Measurements from ENCODE around the gene MIX23.

The MIX23 gene

DNA sequence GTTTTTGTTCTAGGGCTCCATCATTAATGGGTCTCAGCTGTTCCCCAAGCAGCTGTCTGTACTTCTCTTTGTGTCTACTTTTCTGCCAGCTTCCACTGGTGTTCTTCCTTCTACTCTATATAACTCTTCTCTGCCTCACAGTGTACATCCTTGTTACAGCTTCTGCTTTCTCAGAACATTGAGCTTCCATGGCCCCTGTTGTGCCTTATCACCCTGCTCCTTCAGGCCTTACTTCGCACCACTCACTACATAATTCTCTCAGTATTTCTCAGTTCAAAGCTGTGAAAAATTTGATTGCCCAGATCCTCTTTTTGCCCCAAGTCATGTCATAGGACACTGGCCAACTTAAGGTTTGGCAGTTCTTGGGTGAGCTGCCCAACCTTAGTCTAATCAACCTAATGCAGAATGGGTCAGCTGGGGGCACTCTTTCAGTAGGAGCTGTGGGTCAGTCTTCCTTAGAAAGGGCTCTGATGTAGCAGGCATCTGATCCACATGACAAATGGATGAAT lies 29.1 kb downstream of the MIX23 start:
- Histone ChIP-seq H3K27me3 (ENCODE audit: control insufficient read depth in 2 of 2, insufficient read depth in 2 of 2, low read length in 2 of 2) (no peaks in the 10 kb centered on the region), H3K9ac (ENCODE audit: low read depth in 1 of 2, low read length in 2 of 2) (no peak overlapping the region), H3K9me3 (ENCODE audit: control insufficient read depth in 2 of 2, low read length in 2 of 2) (no peaks in the 10 kb centered on the region), H3K4me1 (ENCODE audit: control insufficient read depth in 2 of 2, insufficient read depth in 2 of 2, low read length in 2 of 2) (peaks cover 0 to 4% of the 10 kb centered on the region in 2 donors), H3K27ac (ENCODE audit: low read depth in 2 of 2, low read length in 2 of 2) (no peak overlapping the region), H3K36me3 (ENCODE audit: control insufficient read depth in 2 of 2, insufficient read depth in 2 of 2, low read length in 2 of 2) (peaks cover 0 to 2% of the 10 kb centered on the region in 2 donors), H3K4me3 (ENCODE audit: low read length in 2 of 2) (no peak overlapping the region)

- no peak overlapping the region for H3K4me3 ChIP-seq (ENCODE audit: low read length in 2 of 2)
- no peak overlapping the region for H3K9ac ChIP-seq (ENCODE audit: low read depth in 1 of 2, low read length in 2 of 2)
- H3K27me3 ChIP-seq (ENCODE audit: control insufficient read depth in 2 of 2, insufficient read depth in 2 of 2, low read length in 2 of 2), result no peaks in the 10 kb centered on the region
- H3K9me3 ChIP-seq (ENCODE audit: control insufficient read depth in 2 of 2, low read length in 2 of 2), result no peaks in the 10 kb centered on the region
- H3K4me1 ChIP-seq (ENCODE audit: control insufficient read depth in 2 of 2, insufficient read depth in 2 of 2, low read length in 2 of 2), result peaks cover 0 to 4% of the 10 kb centered on the region in 2 donors
- H3K27ac ChIP-seq (ENCODE audit: low read depth in 2 of 2, low read length in 2 of 2), result no peak overlapping the region
- H3K36me3 ChIP-seq (ENCODE audit: control insufficient read depth in 2 of 2, insufficient read depth in 2 of 2, low read length in 2 of 2), result no peaks in the 10 kb centered on the region
Measured at GRCh38 chr3:122353215-122353614, 29.8 kb downstream of the MIX23 start.

GRCh38 chr3:122351612-122352011 lies 31.4 kb downstream of the MIX23 start:
- peak overlapping the region in 1 of 2 donors; percentile 39 for H3K27ac ChIP-seq (ENCODE audit: low read depth in 2 of 2, low read length in 2 of 2)
- no peaks in the 10 kb centered on the region for H3K36me3 ChIP-seq (ENCODE audit: control insufficient read depth in 2 of 2, insufficient read depth in 2 of 2, low read length in 2 of 2)
- no peaks in the 10 kb centered on the region for H3K27me3 ChIP-seq (ENCODE audit: control insufficient read depth in 2 of 2, insufficient read depth in 2 of 2, low read length in 2 of 2)
- no peak overlapping the region for H3K9ac ChIP-seq (ENCODE audit: low read depth in 1 of 2, low read length in 2 of 2)
- H3K4me1 ChIP-seq (ENCODE audit: control insufficient read depth in 2 of 2, insufficient read depth in 2 of 2, low read length in 2 of 2), result peaks cover 0 to 4% of the 10 kb centered on the region in 2 donors
- H3K4me3 ChIP-seq (ENCODE audit: low read length in 2 of 2), result no peak overlapping the region
- H3K9me3 ChIP-seq (ENCODE audit: control insufficient read depth in 2 of 2, low read length in 2 of 2), result no peaks in the 10 kb centered on the region

DNA sequence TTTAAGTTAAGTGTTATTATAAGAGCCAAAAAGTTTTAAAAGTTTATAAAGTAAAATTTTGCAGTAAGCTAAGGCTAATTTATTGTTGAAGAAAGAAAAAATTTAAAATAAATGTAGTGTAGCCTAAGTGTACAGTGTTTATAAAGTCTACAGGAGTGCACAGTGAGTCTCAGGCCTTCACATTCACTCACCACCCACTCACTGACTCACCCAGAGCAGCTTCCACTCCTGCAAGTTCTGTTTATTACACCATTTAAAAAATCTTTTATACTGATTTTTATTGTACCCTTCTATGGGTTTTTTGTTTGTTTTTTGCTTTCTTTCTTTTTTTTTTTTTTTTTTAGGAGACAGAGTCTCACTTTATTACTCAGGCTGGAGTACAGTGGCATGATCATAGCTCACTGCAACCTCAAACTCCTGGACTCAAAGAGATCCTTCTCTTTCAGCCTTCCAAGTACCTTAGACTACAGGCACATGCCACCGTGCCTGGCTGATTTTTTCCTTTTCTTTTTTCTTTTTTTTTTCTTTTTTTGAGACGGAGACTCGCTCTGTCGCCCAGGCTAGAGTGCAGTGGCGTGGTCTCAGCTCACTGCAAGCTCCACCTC lies 32.1 kb downstream of the MIX23 start:
- H3K9me3 ChIP-seq (ENCODE audit: control insufficient read depth in 2 of 2, low read length in 2 of 2), result no peaks in the 10 kb centered on the region
- no peak overlapping the region for H3K4me3 ChIP-seq (ENCODE audit: low read length in 2 of 2)
- peak overlapping the region; percentile 67 to 74 for H3K27ac ChIP-seq (ENCODE audit: low read depth in 2 of 2, low read length in 2 of 2)
- H3K9ac ChIP-seq (ENCODE audit: low read depth in 1 of 2, low read length in 2 of 2), result no peak overlapping the region
- peaks cover 0 to 4% of the 10 kb centered on the region in 2 donors for H3K4me1 ChIP-seq (ENCODE audit: control insufficient read depth in 2 of 2, insufficient read depth in 2 of 2, low read length in 2 of 2)
- no peaks in the 10 kb centered on the region for H3K27me3 ChIP-seq (ENCODE audit: control insufficient read depth in 2 of 2, insufficient read depth in 2 of 2, low read length in 2 of 2)
- H3K36me3 ChIP-seq (ENCODE audit: control insufficient read depth in 2 of 2, insufficient read depth in 2 of 2, low read length in 2 of 2), result no peaks in the 10 kb centered on the region

GRCh38 chr3:122349171-122349570 lies 33.9 kb downstream of the MIX23 start:
- H3K27ac ChIP-seq (ENCODE audit: low read depth in 2 of 2, low read length in 2 of 2), result no peak overlapping the region
- H3K27me3 ChIP-seq (ENCODE audit: control insufficient read depth in 2 of 2, insufficient read depth in 2 of 2, low read length in 2 of 2), result no peaks in the 10 kb centered on the region
- no peak overlapping the region for H3K4me3 ChIP-seq (ENCODE audit: low read length in 2 of 2)
- H3K9me3 ChIP-seq (ENCODE audit: control insufficient read depth in 2 of 2, low read length in 2 of 2), result no peaks in the 10 kb centered on the region
- peaks cover 0 to 4% of the 10 kb centered on the region in 2 donors for H3K4me1 ChIP-seq (ENCODE audit: control insufficient read depth in 2 of 2, insufficient read depth in 2 of 2, low read length in 2 of 2)
- H3K9ac ChIP-seq (ENCODE audit: low read depth in 1 of 2, low read length in 2 of 2), result no peak overlapping the region
- no peaks in the 10 kb centered on the region for H3K36me3 ChIP-seq (ENCODE audit: control insufficient read depth in 2 of 2, insufficient read depth in 2 of 2, low read length in 2 of 2)

DNA sequence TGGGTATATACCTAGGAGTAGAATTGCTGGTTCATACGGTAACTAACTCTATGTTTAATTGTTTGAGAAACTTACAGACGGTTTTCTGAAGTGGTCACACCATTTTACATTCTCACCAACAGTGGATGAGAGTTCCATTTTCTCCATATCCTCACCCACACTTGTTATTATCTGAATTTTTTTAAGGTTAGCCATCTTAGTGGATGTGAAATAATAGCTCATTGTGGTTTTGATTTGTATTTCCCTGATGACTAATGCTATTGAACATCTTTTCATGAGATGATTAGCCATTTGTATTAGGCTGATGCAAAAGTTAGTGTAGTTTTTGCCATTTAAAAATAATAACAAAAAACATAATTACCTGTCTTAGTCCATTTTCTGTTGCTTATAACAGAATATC lies 39.4 kb downstream of the MIX23 start:
- H3K4me3 ChIP-seq (ENCODE audit: low read length in 2 of 2), result no peak overlapping the region
- H3K9me3 ChIP-seq (ENCODE audit: control insufficient read depth in 2 of 2, low read length in 2 of 2), result no peaks in the 10 kb centered on the region
- no peaks in the 10 kb centered on the region for H3K4me1 ChIP-seq (ENCODE audit: control insufficient read depth in 2 of 2, insufficient read depth in 2 of 2, low read length in 2 of 2)
- no peaks in the 10 kb centered on the region for H3K27me3 ChIP-seq (ENCODE audit: control insufficient read depth in 2 of 2, insufficient read depth in 2 of 2, low read length in 2 of 2)
- H3K36me3 ChIP-seq (ENCODE audit: control insufficient read depth in 2 of 2, insufficient read depth in 2 of 2, low read length in 2 of 2), result no peaks in the 10 kb centered on the region
- no peak overlapping the region for H3K27ac ChIP-seq (ENCODE audit: low read depth in 2 of 2, low read length in 2 of 2)
- H3K9ac ChIP-seq (ENCODE audit: low read depth in 1 of 2, low read length in 2 of 2), result no peak overlapping the region

DNA sequence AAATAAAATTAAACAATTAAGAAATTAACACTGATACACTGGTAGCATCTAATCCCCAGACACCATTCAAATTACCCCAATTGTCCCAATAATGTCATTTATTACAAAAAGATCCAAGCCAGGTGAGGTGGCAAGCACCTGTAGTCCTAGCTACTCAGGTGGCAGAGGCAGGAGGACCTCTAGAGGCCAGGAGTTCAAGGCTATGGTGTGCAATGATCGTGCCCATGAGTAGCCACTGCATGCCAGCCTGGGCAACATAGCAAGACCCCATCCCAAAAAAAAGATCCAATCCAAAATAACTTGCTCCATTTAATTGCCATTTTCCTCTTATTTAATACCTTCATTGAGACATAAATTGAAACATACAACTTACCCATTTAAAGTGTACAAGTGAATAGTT lies 40.2 kb downstream of the MIX23 start:
- no peak overlapping the region for H3K4me3 ChIP-seq (ENCODE audit: low read length in 2 of 2)
- no peak overlapping the region for H3K9ac ChIP-seq (ENCODE audit: low read depth in 1 of 2, low read length in 2 of 2)
- H3K36me3 ChIP-seq (ENCODE audit: control insufficient read depth in 2 of 2, insufficient read depth in 2 of 2, low read length in 2 of 2), result no peaks in the 10 kb centered on the region
- no peaks in the 10 kb centered on the region for H3K9me3 ChIP-seq (ENCODE audit: control insufficient read depth in 2 of 2, low read length in 2 of 2)
- no peak overlapping the region for H3K27ac ChIP-seq (ENCODE audit: low read depth in 2 of 2, low read length in 2 of 2)
- no peaks in the 10 kb centered on the region for H3K27me3 ChIP-seq (ENCODE audit: control insufficient read depth in 2 of 2, insufficient read depth in 2 of 2, low read length in 2 of 2)
- no peaks in the 10 kb centered on the region for H3K4me1 ChIP-seq (ENCODE audit: control insufficient read depth in 2 of 2, insufficient read depth in 2 of 2, low read length in 2 of 2)

- H3K36me3 ChIP-seq (ENCODE audit: control insufficient read depth in 2 of 2, insufficient read depth in 2 of 2, low read length in 2 of 2), result no peaks in the 10 kb centered on the region
- H3K9me3 ChIP-seq (ENCODE audit: control insufficient read depth in 2 of 2, low read length in 2 of 2), result no peaks in the 10 kb centered on the region
- H3K27ac ChIP-seq (ENCODE audit: low read depth in 2 of 2, low read length in 2 of 2), result no peak overlapping the region
- H3K27me3 ChIP-seq (ENCODE audit: control insufficient read depth in 2 of 2, insufficient read depth in 2 of 2, low read length in 2 of 2), result no peaks in the 10 kb centered on the region
- H3K9ac ChIP-seq (ENCODE audit: low read depth in 1 of 2, low read length in 2 of 2), result no peak overlapping the region
- no peak overlapping the region for H3K4me3 ChIP-seq (ENCODE audit: low read length in 2 of 2)
- no peaks in the 10 kb centered on the region for H3K4me1 ChIP-seq (ENCODE audit: control insufficient read depth in 2 of 2, insufficient read depth in 2 of 2, low read length in 2 of 2)
Measured at GRCh38 chr3:122332551-122332950, 50.5 kb downstream of the MIX23 start.

DNA sequence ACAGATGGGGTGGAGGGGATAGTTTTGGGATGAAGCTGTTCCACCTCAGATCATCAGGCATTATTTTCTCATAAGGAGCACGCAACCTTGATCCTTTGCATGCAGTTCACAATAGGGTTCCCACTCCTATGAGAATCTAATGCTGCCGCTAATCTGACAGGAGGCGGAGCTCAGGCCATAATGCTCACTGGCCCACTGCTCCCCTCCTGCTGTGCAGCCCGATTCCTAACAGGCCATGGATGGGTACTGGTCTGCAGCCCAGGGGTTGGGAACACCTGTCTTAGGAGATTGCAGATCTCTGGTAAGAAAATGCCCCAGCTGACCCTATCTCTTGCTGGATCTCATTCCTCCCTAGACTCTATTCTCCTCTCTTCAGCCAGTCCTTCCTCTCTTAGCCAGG lies 51.1 kb downstream of the MIX23 start:
- Histone ChIP-seq H3K4me1 (ENCODE audit: control insufficient read depth in 2 of 2, insufficient read depth in 2 of 2, low read length in 2 of 2) (no peaks in the 10 kb centered on the region), H3K9me3 (ENCODE audit: control insufficient read depth in 2 of 2, low read length in 2 of 2) (no peaks in the 10 kb centered on the region), H3K9ac (ENCODE audit: low read depth in 1 of 2, low read length in 2 of 2) (no peak overlapping the region), H3K27ac (ENCODE audit: low read depth in 2 of 2, low read length in 2 of 2) (no peak overlapping the region), H3K36me3 (ENCODE audit: control insufficient read depth in 2 of 2, insufficient read depth in 2 of 2, low read length in 2 of 2) (no peaks in the 10 kb centered on the region), H3K27me3 (ENCODE audit: control insufficient read depth in 2 of 2, insufficient read depth in 2 of 2, low read length in 2 of 2) (no peaks in the 10 kb centered on the region), H3K4me3 (ENCODE audit: low read length in 2 of 2) (no peak overlapping the region)

- no peak overlapping the region for H3K27ac ChIP-seq (ENCODE audit: low read depth in 2 of 2, low read length in 2 of 2)
- H3K27me3 ChIP-seq (ENCODE audit: control insufficient read depth in 2 of 2, insufficient read depth in 2 of 2, low read length in 2 of 2), result no peaks in the 10 kb centered on the region
- no peak overlapping the region for H3K4me3 ChIP-seq (ENCODE audit: low read length in 2 of 2)
- H3K36me3 ChIP-seq (ENCODE audit: control insufficient read depth in 2 of 2, insufficient read depth in 2 of 2, low read length in 2 of 2), result no peaks in the 10 kb centered on the region
- H3K4me1 ChIP-seq (ENCODE audit: control insufficient read depth in 2 of 2, insufficient read depth in 2 of 2, low read length in 2 of 2), result no peaks in the 10 kb centered on the region
- H3K9ac ChIP-seq (ENCODE audit: low read depth in 1 of 2, low read length in 2 of 2), result no peak overlapping the region
- no peaks in the 10 kb centered on the region for H3K9me3 ChIP-seq (ENCODE audit: control insufficient read depth in 2 of 2, low read length in 2 of 2)
Measured at GRCh38 chr3:122325769-122326168, 57.3 kb downstream of the MIX23 start.
